Suprapubic skin (tissue), 4 donors: ENCODE measurements around the gene PCNT. TPM values are rescaled to one million over a fixed set of nuclear protein-coding genes. Genes with fewer than 3 reads are reported as not detected.

ENCODE experiments used
- DNase-seq, 2 donors: peaks; one replicate each; pipeline ENCODE4 v3.0.0-alpha.2; 2019; ENCODE audit warnings: low spot score in 2 of 2
- H3K27ac ChIP-seq: fragments of 200-600 bp; sonication (generic); one replicate; pipeline ENCODE4 v1.5.1; 2019
- H3K27me3 ChIP-seq: fragments of 200-600 bp; sonication (generic); one replicate; pipeline ENCODE4 v1.5.1; 2019
- H3K36me3 ChIP-seq: fragments of 200-600 bp; sonication (generic); one replicate; pipeline ENCODE4 v1.5.1; 2019
- H3K4me1 ChIP-seq: fragments of 200-600 bp; sonication (generic); one replicate; pipeline ENCODE4 v1.5.1; 2019
- H3K4me3 ChIP-seq: fragments of 200-600 bp; sonication (generic); one replicate; pipeline ENCODE4 v1.5.1; 2019; ENCODE audit warnings: mild to moderate bottlenecking
- H3K9me3 ChIP-seq: fragments of 200-600 bp; sonication (generic); one replicate; pipeline ENCODE4 v1.5.1; 2019
- EP300 ChIP-seq: sonication (generic); formaldehyde crosslinking; IDR thresholded peaks from one replicate; pipeline ENCODE4 v1.6.1; 2017; ENCODE audit warnings: antibody characterized with exemption
- POLR2A ChIP-seq, 2 donors: fragments of 450-650 bp; IDR thresholded peaks; one replicate each; pipeline ENCODE4 v1.6.1; 2017; ENCODE audit warnings: antibody characterized with exemption in 2 of 2, mild to moderate bottlenecking in 2 of 2, moderate library complexity in 2 of 2
- POLR2AphosphoS5 ChIP-seq, 3 donors: sonication (generic); formaldehyde crosslinking; IDR thresholded peaks; one replicate each; pipeline ENCODE4 v1.6.1; 2017; ENCODE audit warnings: antibody characterized with exemption in 3 of 3
- WGBS: methylation state at CpG from one replicate; pipeline ENCODE4 v1.1.5; 2018; 5-methylcytosine and 5-hydroxymethylcytosine counted together
- total RNA-seq, 4 donors: library from RNA; depleted of rRNA; stranded (reverse); fragments of >200 nt; gene quantifications; one replicate each; pipeline ENCODE4 v1.1.0, GENCODE V29; 2016
- TF ChIP-seq, protein P1 (sequence below), 2 donors: fragments of 200-600 bp in 1 of 2; fragments of 450-650 bp in 1 of 2; sonication (generic) in 1 of 2; IDR thresholded peaks; one replicate each; pipeline ENCODE4 v1.5.1; 2016 to 2019; ENCODE audit warnings: antibody characterized with exemption in 2 of 2, mild to moderate bottlenecking in 1 of 2, moderate library complexity in 1 of 2

Gene PCNT
- total RNA-seq, 4 donors from 2014 or later = 27.4 to 65.2 (median 47.0) TPM

DNA sequence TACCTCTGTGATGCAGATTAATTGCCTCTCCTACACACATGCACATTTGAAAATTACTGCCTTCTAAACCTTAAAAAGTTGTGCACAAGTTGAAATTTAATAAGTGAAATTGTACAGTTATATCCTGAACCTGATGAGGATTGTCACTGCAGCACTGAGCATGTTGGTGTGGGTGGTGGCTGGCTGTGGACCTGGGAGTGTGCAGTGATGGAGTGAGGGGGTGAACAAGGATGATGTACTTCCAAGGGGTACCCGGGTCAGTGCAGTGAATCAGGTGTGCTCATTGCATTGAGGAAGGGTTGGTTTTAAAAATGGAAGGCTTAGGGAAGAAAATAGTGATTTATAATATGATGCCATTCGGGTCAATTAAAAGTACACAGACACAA is 158.9 kb downstream of the PCNT start:
- no peaks in the 10 kb centered on the region for H3K9me3 ChIP-seq
- peaks cover 7% of the 10 kb centered on the region for H3K36me3 ChIP-seq
- 76% methylated on average over 2 of the region's 2 CpGs for WGBS
- H3K4me1 ChIP-seq = peaks cover 13% of the 10 kb centered on the region
- no peak for DNase-seq
- H3K27me3 ChIP-seq = no peaks in the 10 kb centered on the region
- TF ChIP-seq, protein P1, sequence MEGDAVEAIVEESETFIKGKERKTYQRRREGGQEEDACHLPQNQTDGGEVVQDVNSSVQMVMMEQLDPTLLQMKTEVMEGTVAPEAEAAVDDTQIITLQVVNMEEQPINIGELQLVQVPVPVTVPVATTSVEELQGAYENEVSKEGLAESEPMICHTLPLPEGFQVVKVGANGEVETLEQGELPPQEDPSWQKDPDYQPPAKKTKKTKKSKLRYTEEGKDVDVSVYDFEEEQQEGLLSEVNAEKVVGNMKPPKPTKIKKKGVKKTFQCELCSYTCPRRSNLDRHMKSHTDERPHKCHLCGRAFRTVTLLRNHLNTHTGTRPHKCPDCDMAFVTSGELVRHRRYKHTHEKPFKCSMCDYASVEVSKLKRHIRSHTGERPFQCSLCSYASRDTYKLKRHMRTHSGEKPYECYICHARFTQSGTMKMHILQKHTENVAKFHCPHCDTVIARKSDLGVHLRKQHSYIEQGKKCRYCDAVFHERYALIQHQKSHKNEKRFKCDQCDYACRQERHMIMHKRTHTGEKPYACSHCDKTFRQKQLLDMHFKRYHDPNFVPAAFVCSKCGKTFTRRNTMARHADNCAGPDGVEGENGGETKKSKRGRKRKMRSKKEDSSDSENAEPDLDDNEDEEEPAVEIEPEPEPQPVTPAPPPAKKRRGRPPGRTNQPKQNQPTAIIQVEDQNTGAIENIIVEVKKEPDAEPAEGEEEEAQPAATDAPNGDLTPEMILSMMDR (IDR thresholded peaks at IDR 0.05) = no peak
- TF ChIP-seq EP300 = no peak
- no peak for TF ChIP-seq POLR2AphosphoS5 (IDR thresholded peaks at IDR 0.05)
- no peak for TF ChIP-seq POLR2A (IDR thresholded peaks at IDR 0.05)
- no peak overlapping the region for H3K27ac ChIP-seq
- no peak overlapping the region for H3K4me3 ChIP-seq

DNA sequence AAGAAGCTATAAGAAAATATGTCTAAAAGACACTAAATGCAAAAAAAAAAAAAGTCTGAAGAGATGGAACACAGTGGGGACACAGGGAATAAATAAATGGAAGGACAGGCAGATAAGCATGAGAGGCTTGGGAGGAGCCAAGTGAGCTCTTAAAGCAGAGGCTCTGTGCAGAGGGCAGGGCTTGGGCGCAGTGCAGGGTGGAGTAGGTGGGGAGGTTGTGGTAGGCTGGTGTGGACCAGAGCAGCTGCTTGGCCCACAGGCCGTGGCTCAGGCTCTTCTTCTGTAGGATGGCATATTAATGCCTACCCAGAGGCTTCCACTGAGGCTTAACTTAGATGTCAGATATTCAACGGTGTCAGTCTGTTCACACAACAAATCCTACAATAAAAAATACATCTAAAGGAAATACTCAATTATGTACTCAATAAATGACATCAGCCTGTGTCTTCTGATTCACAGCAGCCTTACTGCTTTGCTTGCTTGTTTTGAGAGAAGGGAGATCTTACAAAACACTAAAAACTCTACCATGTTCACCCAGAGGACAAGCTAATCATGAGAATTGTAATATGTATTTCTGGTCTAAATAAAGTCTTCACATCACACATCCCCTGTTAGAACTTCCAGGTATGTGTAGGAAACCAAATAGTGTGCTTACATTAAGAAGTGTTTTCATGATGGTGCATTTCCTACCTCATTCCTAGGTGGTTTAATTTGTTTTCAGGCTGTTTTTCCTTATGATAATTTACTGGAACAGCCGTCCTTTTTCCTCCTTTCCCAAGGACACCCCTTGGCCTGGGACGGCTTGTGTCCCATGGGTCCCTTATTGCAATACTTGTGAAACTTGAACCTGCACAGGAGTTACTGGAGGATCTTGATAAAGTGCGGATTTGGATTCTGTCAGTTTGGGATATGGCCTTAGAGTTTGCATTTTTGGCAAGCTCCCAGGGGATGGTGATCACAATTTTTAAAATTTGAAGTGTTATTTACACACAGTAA is 159.6 kb downstream of the PCNT start:
- Histone ChIP-seq H3K36me3 (peaks cover 7% of the 10 kb centered on the region), H3K27me3 (no peaks in the 10 kb centered on the region), H3K4me3 (no peak overlapping the region), H3K4me1 (peaks cover 7% of the 10 kb centered on the region), H3K27ac (no peak overlapping the region), H3K9me3 (no peaks in the 10 kb centered on the region)
- DNase-seq = no peak
- TF ChIP-seq, protein P1 (IDR thresholded peaks at IDR 0.05) = no peak
- no peak for TF ChIP-seq POLR2A (IDR thresholded peaks at IDR 0.05)
- TF ChIP-seq EP300 = no peak
- TF ChIP-seq POLR2AphosphoS5 (IDR thresholded peaks at IDR 0.05) = no peak
- WGBS = 64% methylated on average over 6 of the region's 6 CpGs

DNA sequence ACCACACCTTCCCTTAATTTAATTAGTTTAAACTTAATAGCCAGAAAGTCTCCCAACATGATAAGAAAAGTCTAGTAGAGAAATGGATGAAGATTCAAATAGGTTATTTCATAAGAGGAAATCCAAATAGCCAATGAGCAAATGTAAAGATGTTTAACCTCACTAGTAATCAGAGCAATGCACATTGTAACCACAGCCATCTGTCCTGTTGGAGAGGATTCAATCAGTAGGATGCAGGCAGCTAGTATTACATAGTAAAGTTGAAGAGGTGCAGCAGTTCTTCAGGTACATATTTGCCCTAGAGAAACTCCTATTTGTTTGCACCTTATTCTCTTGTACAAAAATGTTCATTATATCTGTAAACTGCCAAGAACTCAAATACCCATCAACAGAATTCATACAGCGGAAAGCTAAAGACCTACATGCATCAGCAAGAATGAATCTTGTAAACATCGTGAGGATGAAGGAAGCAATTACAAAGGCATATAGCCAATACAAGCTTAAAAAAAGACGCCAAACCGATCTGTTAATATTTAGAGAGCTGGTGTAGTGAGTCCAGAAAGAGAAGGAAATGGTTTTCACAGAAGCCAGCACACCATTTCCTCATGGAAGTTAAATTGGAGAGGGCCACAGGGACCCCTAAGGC is 162.6 kb downstream of the PCNT start:
- Histone ChIP-seq H3K4me1 (no peaks in the 10 kb centered on the region), H3K4me3 (no peak overlapping the region), H3K9me3 (no peaks in the 10 kb centered on the region), H3K36me3 (peaks cover 25% of the 10 kb centered on the region), H3K27ac (no peak overlapping the region), H3K27me3 (no peaks in the 10 kb centered on the region)
- DNase-seq = no peak
- TF ChIP-seq POLR2A (IDR thresholded peaks at IDR 0.05) (no peak), EP300 (no peak), POLR2AphosphoS5 (IDR thresholded peaks at IDR 0.05) (no peak)
- TF ChIP-seq, protein P1 (IDR thresholded peaks at IDR 0.05) = no peak
- WGBS = 64% methylated on average over 4 of the region's 4 CpGs

DNA sequence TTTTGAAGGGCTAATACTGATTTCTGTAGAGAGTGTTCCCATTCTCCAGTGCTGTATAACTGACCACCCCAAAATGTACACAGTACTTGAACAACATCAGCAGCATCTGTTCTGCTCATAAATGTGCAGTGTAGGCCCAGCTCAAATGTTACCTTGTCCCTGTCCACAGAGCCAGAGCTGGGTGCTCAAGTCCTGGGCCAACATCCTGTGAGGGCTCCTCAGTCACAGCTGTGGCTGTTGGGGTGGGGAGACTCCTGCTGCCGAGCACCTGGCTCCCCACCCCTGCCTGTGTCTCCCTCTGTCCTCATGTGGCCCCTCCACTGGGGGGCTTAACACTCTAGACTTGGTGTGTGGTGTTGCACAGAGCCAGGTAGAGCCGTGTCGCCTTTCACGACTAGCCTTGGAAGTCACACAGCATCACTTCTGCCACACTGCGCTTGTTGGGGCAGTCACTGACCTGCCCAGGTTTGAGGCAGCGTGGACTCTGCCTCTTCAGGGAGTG is 165.3 kb downstream of the PCNT start:
- no peak for DNase-seq
- no peak for TF ChIP-seq EP300
- TF ChIP-seq, protein P1 (IDR thresholded peaks at IDR 0.05) = no peak
- TF ChIP-seq POLR2A (IDR thresholded peaks at IDR 0.05) = no peak
- TF ChIP-seq POLR2AphosphoS5 (IDR thresholded peaks at IDR 0.05) = no peak
- Histone ChIP-seq H3K27me3 (no peaks in the 10 kb centered on the region), H3K36me3 (peaks cover 46% of the 10 kb centered on the region), H3K27ac (no peak overlapping the region), H3K9me3 (no peaks in the 10 kb centered on the region), H3K4me3 (no peak overlapping the region), H3K4me1 (no peaks in the 10 kb centered on the region)
- 97% methylated on average over 6 of the region's 6 CpGs for WGBS

DNA sequence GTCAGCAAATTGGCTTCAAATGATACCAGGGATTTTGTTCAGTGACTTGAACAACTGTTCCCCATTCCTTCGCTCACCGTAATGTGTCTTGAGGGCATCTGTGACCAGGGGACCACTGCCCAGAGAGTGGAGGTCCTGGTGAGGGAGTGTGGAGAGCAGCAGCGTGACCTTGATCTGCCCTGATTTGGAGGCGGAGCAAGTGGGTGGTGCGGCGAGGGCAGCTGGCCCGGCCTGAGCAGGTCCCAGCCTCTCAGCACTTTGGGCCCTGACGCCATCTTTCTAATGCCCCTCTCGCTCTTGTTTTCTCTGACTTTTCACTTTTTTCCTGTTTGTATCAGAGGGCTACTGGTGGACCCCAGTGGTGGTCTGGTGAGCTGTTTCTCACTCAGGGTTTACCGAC is 165.8 kb downstream of the PCNT start:
- no peaks in the 10 kb centered on the region for H3K9me3 ChIP-seq
- no peaks in the 10 kb centered on the region for H3K4me1 ChIP-seq
- H3K36me3 ChIP-seq = peaks cover 46% of the 10 kb centered on the region
- no peak overlapping the region for H3K4me3 ChIP-seq
- H3K27ac ChIP-seq = no peak overlapping the region
- WGBS = 88% methylated on average over 10 of the region's 10 CpGs
- no peak for DNase-seq
- TF ChIP-seq EP300 = no peak
- no peak for TF ChIP-seq POLR2AphosphoS5 (IDR thresholded peaks at IDR 0.05)
- TF ChIP-seq, protein P1 (IDR thresholded peaks at IDR 0.05) = no peak
- TF ChIP-seq POLR2A (IDR thresholded peaks at IDR 0.05) = no peak
- no peaks in the 10 kb centered on the region for H3K27me3 ChIP-seq
